ENCODE data around the gene SH2D7.
A peak's percentile ranks its signal among the peaks of the same experiment; 100 is the strongest.

The SH2D7 gene

GRCh38 chr15:78061963-78062427 lies 30.4 kb upstream of the SH2D7 start:
- DNase-seq = peak; percentile 37

- DNase-seq = no peak
Observed at GRCh38 chr15:78063217-78063616, 29.1 kb upstream of the SH2D7 start.

GRCh38 chr15:78063970-78064385 lies 28.4 kb upstream of the SH2D7 start:
- no peak for DNase-seq

- DNase-seq = peak; percentile 35
Observed at GRCh38 chr15:78064544-78064943, 27.8 kb upstream of the SH2D7 start.

- DNase-seq = peak; percentile 100
Observed at GRCh38 chr15:78065284-78065872, 27.0 kb upstream of the SH2D7 start.

GRCh38 chr15:78065973-78066946 lies 26.1 kb upstream of the SH2D7 start:
- DNase-seq = no peak

GRCh38 chr15:78067328-78068228 lies 24.8 kb upstream of the SH2D7 start:
- no peak for DNase-seq

GRCh38 chr15:78069052-78069414 lies 23.3 kb upstream of the SH2D7 start:
- DNase-seq = no peak

- DNase-seq = no peak
Observed at GRCh38 chr15:78069462-78070029, 22.8 kb upstream of the SH2D7 start.

GRCh38 chr15:78070049-78070700 lies 22.2 kb upstream of the SH2D7 start:
- DNase-seq = no peak

GRCh38 chr15:78071383-78071782 lies 21.0 kb upstream of the SH2D7 start:
- no peak for DNase-seq

GRCh38 chr15:78072080-78072892 lies 20.1 kb upstream of the SH2D7 start:
- DNase-seq = peak; percentile 92

- no peak for DNase-seq
Observed at GRCh38 chr15:78073046-78073787, 19.1 kb upstream of the SH2D7 start.

- peak; percentile 85 for DNase-seq
Observed at GRCh38 chr15:78075490-78076230, 16.7 kb upstream of the SH2D7 start.

- DNase-seq = no peak
Observed at GRCh38 chr15:78076231-78077052, 15.9 kb upstream of the SH2D7 start.

GRCh38 chr15:78077053-78077870 lies 15.1 kb upstream of the SH2D7 start, which contains the start of gene TBC1D2B:
Gene TBC1D2B, minus strand, starts transcription at chr15:78077711. Its CDS starts 59 bp downstream, at chr15:78077652.
- DNase-seq = peak; percentile 63

GRCh38 chr15:78077871-78078210 lies 14.5 kb upstream of the SH2D7 start:
- DNase-seq = no peak
